HepG2 (cell line): ENCODE measurements around the gene PYGO1. TPM values are rescaled to one million over a fixed set of nuclear protein-coding genes. Genes with fewer than 3 reads are reported as not detected.

ENCODE experiments used
- ELF3 ChIP-seq: IDR thresholded peaks from 2 replicates; pipeline ENCODE4 v1.6.1; 2016; ENCODE audit warnings: missing genetic modification reagents, missing compliant biosample characterization
- HIVEP1 ChIP-seq: sonication (generic); formaldehyde crosslinking; IDR thresholded peaks from 2 replicates; pipeline ENCODE4 v1.4.0; 2020; ENCODE audit warnings: mild to moderate bottlenecking, missing genetic modification reagents
- MBNL3 ChIP-seq: fragments of 250-450 bp; sonication (Bioruptor Pico); conservative IDR thresholded peaks from 2 replicates; pipeline ENCODE4 v1.8.0; 2022; ENCODE audit warnings: mild to moderate bottlenecking, inconsistent platforms
- MED13 ChIP-seq: sonication (generic); formaldehyde crosslinking; IDR thresholded peaks from 2 replicates; pipeline ENCODE4 v1.5.0; 2020; ENCODE audit warnings: missing genetic modification reagents
- NONO ChIP-seq, 2 experiments: fragments of 450-650 bp in 1 of 2; sonication (generic) in 1 of 2; formaldehyde crosslinking in 1 of 2; IDR thresholded peaks in 1 of 2; conservative IDR thresholded peaks in 1 of 2; 2 replicates each; pipeline versions ENCODE4 v1.6.1 to v1.8.0; 2017 to 2022; ENCODE audit warnings: mild to moderate bottlenecking in 1 of 2, missing genetic modification reagents in 1 of 2, moderate library complexity in 1 of 2
- RBM39 ChIP-seq: fragments of 200-400 bp; formaldehyde crosslinking; IDR thresholded peaks from one replicate; pipeline ENCODE4 v1.6.1; 2018; ENCODE audit warnings: antibody characterized with exemption, mild to moderate bottlenecking, low read depth, low read length; ENCODE audit not compliant: poor library complexity, severe bottlenecking
- REPIN1 ChIP-seq: sonication (generic); formaldehyde crosslinking; IDR thresholded peaks from 2 replicates; pipeline ENCODE4 v1.8.0; 2022; ENCODE audit warnings: missing genetic modification reagents, low read depth, mild to moderate bottlenecking, borderline replicate concordance
- SKI ChIP-seq: fragments of 450-650 bp; IDR thresholded peaks from one replicate; pipeline ENCODE4 v1.6.1; 2018; ENCODE audit warnings: mild to moderate bottlenecking; ENCODE audit not compliant: partially characterized antibody
- SOX6 ChIP-seq, 2 experiments: fragments of 450-650 bp in 1 of 2; sonication (generic) in 1 of 2; formaldehyde crosslinking in 1 of 2; IDR thresholded peaks; 2 replicates each; pipeline versions ENCODE4 v1.4.0 to v1.6.1; 2017 to 2020; ENCODE audit warnings: antibody characterized with exemption in 1 of 2, mild to moderate bottlenecking in 1 of 2, missing genetic modification reagents in 1 of 2
- TARDBP ChIP-seq: sonication (generic); formaldehyde crosslinking; IDR thresholded peaks from 2 replicates; pipeline ENCODE4 v1.8.0; 2022; ENCODE audit warnings: mild to moderate bottlenecking, missing genetic modification reagents
- TBX2 ChIP-seq: sonication (generic); formaldehyde crosslinking; IDR thresholded peaks from 2 replicates; pipeline ENCODE4 v1.5.0; 2020; ENCODE audit warnings: missing genetic modification reagents, mild to moderate bottlenecking, borderline replicate concordance
- TEAD2 ChIP-seq: sonication (generic); formaldehyde crosslinking; IDR thresholded peaks from 2 replicates; pipeline ENCODE4 v1.9.0; 2021; ENCODE audit warnings: missing genetic modification reagents
- YY1 ChIP-seq: IDR thresholded peaks from 2 replicates; pipeline ENCODE4 v1.6.1; 2011; ENCODE audit warnings: low read length, low read depth, moderate library complexity, mild to moderate bottlenecking; ENCODE audit not compliant: insufficient read depth, insufficient replicate concordance
- ZKSCAN5 ChIP-seq: sonication (generic); formaldehyde crosslinking; IDR thresholded peaks from 2 replicates; pipeline ENCODE4 v1.5.1; 2020; ENCODE audit warnings: mild to moderate bottlenecking, missing genetic modification reagents
- ZNF276 ChIP-seq: sonication (generic); formaldehyde crosslinking; IDR thresholded peaks from 2 replicates; pipeline ENCODE4 v1.4.0; 2020; ENCODE audit warnings: mild to moderate bottlenecking, low read depth, missing genetic modification reagents
- ZNF317 ChIP-seq: sonication (generic); formaldehyde crosslinking; IDR thresholded peaks from 2 replicates; pipeline ENCODE4 v1.5.0; 2020; ENCODE audit warnings: mild to moderate bottlenecking, missing genetic modification reagents
- ZNF446 ChIP-seq: sonication (generic); formaldehyde crosslinking; IDR thresholded peaks from 2 replicates; pipeline ENCODE4 v1.5.0; 2020; ENCODE audit warnings: mild to moderate bottlenecking, missing genetic modification reagents
- ZNF468 ChIP-seq: sonication (generic); formaldehyde crosslinking; IDR thresholded peaks from 2 replicates; pipeline ENCODE4 v1.8.0; 2022; ENCODE audit warnings: mild to moderate bottlenecking, moderate library complexity, missing genetic modification reagents
- ZNF562 ChIP-seq: sonication (generic); formaldehyde crosslinking; IDR thresholded peaks from 2 replicates; pipeline ENCODE4 v1.8.0; 2022; ENCODE audit warnings: missing genetic modification reagents, borderline replicate concordance
- ZNF775 ChIP-seq: sonication (generic); formaldehyde crosslinking; IDR thresholded peaks from 2 replicates; pipeline ENCODE4 v1.4.0; 2020; ENCODE audit warnings: missing genetic modification reagents, mild to moderate bottlenecking, moderate library complexity, borderline replicate concordance
- ZNF816 ChIP-seq: sonication (generic); formaldehyde crosslinking; IDR thresholded peaks from 2 replicates; pipeline ENCODE4 v1.8.0; 2022; ENCODE audit warnings: missing genetic modification reagents, mild to moderate bottlenecking, borderline replicate concordance
- polyA plus RNA-seq, 8 experiments: library from polyadenylated mRNA; depleted of rRNA in 3 of 8; stranded (reverse) in 7 of 8; unstranded in 1 of 8; fragments of >200 nt; fragmentation: Illumina TruSeq in 4 of 8; extraction: Trizol in 4 of 8; gene quantifications; 2 replicates each; pipeline versions ENCODE4 v1.2.1 to v1.2.3, GENCODE V29; 2011 to 2016; ENCODE audit warnings: low read depth in 4 of 8, missing spikeins in 1 of 8, mixed read lengths in 1 of 8; ENCODE audit not compliant: insufficient read depth in 1 of 8
- total RNA-seq, 5 experiments: library from RNA; depleted of rRNA; stranded (reverse); fragments of >200 nt; fragmentation: Illumina TruSeq; extraction: Trizol; gene quantifications; 2 replicates each; pipeline ENCODE4 v1.2.3, GENCODE V29; 2016; ENCODE audit warnings: low read depth in 1 of 5
- TF ChIP-seq, protein P1 (sequence below): sonication (generic); formaldehyde crosslinking; conservative IDR thresholded peaks from 2 replicates; pipeline ENCODE4 v1.4.0; 2020; ENCODE audit warnings: mild to moderate bottlenecking, missing genetic modification reagents, moderate library complexity
- TF ChIP-seq, protein P2 (sequence below): sonication (generic); formaldehyde crosslinking; IDR thresholded peaks from 2 replicates; pipeline ENCODE4 v1.5.0; 2020; ENCODE audit warnings: missing genetic modification reagents
- TF ChIP-seq, protein P3 (sequence below): sonication (generic); formaldehyde crosslinking; IDR thresholded peaks from 2 replicates; pipeline ENCODE4 v1.4.0; 2020; ENCODE audit warnings: low read depth, mild to moderate bottlenecking, missing genetic modification reagents

PYGO1 gene
- total and polyA plus RNA-seq, 2 of the 13 experiments (the other 11 are each of a cell fraction or from before 2014, with no cell fraction given) = 1.1 to 1.8 TPM

DNA sequence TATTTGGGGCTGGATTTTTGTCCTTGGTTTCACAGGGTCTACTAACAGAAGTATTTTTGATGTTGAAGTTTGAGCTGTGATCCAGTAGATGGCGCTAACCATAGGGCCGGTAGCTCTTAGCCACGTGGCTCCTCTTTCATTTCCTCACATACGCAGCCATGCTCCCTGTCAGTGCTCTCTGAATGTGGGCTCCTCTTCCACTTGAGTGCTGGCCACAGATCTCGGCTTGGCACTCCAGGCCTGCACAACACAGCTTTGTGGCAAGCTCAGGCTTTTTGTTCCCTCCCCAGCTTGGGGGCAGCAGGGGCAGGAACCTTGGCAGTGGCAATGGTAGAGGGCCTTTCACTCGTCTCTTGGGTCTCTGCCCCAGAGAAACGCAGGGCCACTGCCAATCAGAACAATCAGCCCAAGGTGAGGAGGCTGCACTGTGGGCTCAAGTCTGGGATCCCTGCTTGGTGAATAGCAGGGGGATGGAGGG, 61.5 kb downstream of the PYGO1 start (continued):
- TF ChIP-seq, protein P1, sequence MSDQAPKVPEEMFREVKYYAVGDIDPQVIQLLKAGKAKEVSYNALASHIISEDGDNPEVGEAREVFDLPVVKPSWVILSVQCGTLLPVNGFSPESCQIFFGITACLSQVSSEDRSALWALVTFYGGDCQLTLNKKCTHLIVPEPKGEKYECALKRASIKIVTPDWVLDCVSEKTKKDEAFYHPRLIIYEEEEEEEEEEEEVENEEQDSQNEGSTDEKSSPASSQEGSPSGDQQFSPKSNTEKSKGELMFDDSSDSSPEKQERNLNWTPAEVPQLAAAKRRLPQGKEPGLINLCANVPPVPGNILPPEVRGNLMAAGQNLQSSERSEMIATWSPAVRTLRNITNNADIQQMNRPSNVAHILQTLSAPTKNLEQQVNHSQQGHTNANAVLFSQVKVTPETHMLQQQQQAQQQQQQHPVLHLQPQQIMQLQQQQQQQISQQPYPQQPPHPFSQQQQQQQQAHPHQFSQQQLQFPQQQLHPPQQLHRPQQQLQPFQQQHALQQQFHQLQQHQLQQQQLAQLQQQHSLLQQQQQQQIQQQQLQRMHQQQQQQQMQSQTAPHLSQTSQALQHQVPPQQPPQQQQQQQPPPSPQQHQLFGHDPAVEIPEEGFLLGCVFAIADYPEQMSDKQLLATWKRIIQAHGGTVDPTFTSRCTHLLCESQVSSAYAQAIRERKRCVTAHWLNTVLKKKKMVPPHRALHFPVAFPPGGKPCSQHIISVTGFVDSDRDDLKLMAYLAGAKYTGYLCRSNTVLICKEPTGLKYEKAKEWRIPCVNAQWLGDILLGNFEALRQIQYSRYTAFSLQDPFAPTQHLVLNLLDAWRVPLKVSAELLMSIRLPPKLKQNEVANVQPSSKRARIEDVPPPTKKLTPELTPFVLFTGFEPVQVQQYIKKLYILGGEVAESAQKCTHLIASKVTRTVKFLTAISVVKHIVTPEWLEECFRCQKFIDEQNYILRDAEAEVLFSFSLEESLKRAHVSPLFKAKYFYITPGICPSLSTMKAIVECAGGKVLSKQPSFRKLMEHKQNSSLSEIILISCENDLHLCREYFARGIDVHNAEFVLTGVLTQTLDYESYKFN = no peak
- no peak for TF ChIP-seq SKI
- TF ChIP-seq, protein P2, sequence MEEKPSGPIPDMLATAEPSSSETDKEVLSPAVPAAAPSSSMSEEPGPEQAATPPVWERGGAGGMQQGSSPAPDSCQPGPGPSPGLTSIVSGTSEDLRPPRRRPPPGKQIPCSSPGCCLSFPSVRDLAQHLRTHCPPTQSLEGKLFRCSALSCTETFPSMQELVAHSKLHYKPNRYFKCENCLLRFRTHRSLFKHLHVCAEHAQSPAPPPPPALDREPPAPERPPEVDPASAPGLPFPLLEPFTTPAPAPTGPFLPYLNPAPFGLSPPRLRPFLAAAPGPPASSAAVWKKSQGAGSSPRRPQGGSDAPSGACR = no peak
- no peak for TF ChIP-seq MED13 (CRISPR knock-in tag)
- TF ChIP-seq ZKSCAN5 = no peak
- TF ChIP-seq TEAD2 = no peak
- TF ChIP-seq YY1 = peak; percentile 60
- TF ChIP-seq ZNF816 (CRISPR knock-in tag) = no peak
- TF ChIP-seq ZNF317 (CRISPR knock-in tag) = no peak
- 0 out of 2 replicates have a peak, but pooled peaks have one; percentile 24 for TF ChIP-seq HIVEP1 (CRISPR knock-in tag)
- TF ChIP-seq SOX6 (IDR thresholded peaks at IDR 0.05) = no peak
- TF ChIP-seq SOX6 (CRISPR knock-in tag; IDR thresholded peaks at IDR 0.05) = 0 out of 2 replicates have a peak, but pooled peaks have one; percentile 13
- no peak for TF ChIP-seq ZNF468 (CRISPR knock-in tag)
- no peak for TF ChIP-seq NONO (IDR thresholded peaks at IDR 0.05)
- no peak for TF ChIP-seq NONO (CRISPR knock-in tag; conservative IDR thresholded peaks at IDR 0.05)
- TF ChIP-seq TARDBP (CRISPR knock-in tag) = no peak
- no peak for TF ChIP-seq RBM39
- no peak for TF ChIP-seq ZNF562
- TF ChIP-seq TBX2 (CRISPR knock-in tag) = no peak
- TF ChIP-seq REPIN1 (CRISPR knock-in tag) = peak; percentile 77; the same call in 1 of the 2 replicates
- no peak for TF ChIP-seq ZNF446 (CRISPR knock-in tag)
- no peak for TF ChIP-seq ZNF276 (CRISPR knock-in tag)
- TF ChIP-seq MBNL3 (CRISPR knock-in tag) = no peak
- TF ChIP-seq ZNF775 = no peak
- peak; percentile 37; the same call in 1 of the 2 replicates for TF ChIP-seq ELF3 (CRISPR knock-in tag)
- TF ChIP-seq, protein P3, sequence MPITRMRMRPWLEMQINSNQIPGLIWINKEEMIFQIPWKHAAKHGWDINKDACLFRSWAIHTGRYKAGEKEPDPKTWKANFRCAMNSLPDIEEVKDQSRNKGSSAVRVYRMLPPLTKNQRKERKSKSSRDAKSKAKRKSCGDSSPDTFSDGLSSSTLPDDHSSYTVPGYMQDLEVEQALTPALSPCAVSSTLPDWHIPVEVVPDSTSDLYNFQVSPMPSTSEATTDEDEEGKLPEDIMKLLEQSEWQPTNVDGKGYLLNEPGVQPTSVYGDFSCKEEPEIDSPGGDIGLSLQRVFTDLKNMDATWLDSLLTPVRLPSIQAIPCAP (CRISPR knock-in tag) = no peak
